Adrenal gland (tissue), 5 donors: Measurements from ENCODE around the gene RPS5.

Experiments used
- POLR2A ChIP-seq, 2 donors: fragments of 450-650 bp; IDR thresholded peaks; one replicate each; pipeline ENCODE4 v1.6.1; 2017; ENCODE audit warnings: antibody characterized with exemption in 2 of 2, mild to moderate bottlenecking in 2 of 2, moderate library complexity in 1 of 2
- TF ChIP-seq, protein P1 (sequence below), 6 experiments: fragments of 450-650 bp in 4 of 6; fragments of 200-600 bp in 2 of 6; sonication (generic) in 1 of 6; IDR thresholded peaks; 1 replicate in 5 of 6; 2 replicates in 1 of 6; pipeline versions ENCODE4 v1.5.1 to v1.8.0; 2016 to 2021; ENCODE audit warnings: antibody characterized with exemption in 6 of 6, mild to moderate bottlenecking in 2 of 6, moderate library complexity in 1 of 6
- donor health status: DM: no; HTN: no; CAD: no.

DNA sequence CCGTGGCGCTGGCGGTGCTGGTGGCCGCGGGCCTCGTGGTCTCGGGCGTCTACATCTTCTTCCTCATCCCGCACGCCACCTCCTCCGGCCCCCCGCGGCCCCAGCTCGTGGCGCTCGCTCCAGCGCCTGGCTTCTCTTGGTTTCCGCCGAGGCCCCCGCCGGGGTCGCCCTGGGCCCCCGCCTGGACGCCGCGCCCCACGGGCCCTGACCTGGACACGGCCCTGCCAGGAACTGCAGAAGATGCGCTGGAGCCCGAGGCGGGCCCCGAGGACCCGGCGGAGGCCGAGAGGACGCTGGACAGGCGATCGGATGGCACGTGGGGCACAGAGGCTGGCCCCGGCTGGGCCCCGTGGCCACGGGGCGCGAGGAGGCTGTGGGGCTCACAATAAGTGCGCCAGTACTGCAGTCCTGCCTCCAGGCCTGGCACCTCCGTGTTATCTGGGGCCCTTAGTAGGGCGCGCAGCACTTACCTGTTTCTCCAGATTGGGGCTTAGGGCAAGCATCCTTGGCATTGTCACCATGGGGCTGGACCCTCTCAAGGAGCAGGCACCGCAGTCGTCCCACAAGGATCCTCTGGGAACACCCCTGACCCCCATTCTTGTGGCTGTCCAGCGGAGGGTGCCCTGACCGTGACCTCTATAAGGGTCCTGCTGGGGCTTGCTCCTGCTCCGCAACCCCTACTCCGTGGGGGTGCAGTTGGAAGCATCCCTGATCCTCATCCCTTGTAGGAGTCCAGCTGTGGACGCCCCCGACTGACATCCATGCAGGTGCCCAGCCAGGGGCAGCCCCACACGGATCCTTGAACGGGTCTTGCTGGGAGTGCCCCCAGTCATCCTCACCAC is 9.8 kb downstream of the RPS5 start:
- TF ChIP-seq, protein P1, sequence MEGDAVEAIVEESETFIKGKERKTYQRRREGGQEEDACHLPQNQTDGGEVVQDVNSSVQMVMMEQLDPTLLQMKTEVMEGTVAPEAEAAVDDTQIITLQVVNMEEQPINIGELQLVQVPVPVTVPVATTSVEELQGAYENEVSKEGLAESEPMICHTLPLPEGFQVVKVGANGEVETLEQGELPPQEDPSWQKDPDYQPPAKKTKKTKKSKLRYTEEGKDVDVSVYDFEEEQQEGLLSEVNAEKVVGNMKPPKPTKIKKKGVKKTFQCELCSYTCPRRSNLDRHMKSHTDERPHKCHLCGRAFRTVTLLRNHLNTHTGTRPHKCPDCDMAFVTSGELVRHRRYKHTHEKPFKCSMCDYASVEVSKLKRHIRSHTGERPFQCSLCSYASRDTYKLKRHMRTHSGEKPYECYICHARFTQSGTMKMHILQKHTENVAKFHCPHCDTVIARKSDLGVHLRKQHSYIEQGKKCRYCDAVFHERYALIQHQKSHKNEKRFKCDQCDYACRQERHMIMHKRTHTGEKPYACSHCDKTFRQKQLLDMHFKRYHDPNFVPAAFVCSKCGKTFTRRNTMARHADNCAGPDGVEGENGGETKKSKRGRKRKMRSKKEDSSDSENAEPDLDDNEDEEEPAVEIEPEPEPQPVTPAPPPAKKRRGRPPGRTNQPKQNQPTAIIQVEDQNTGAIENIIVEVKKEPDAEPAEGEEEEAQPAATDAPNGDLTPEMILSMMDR (IDR thresholded peaks at IDR 0.05) = no peak
- TF ChIP-seq POLR2A (IDR thresholded peaks at IDR 0.05) = no peak
